ENCODE measurements around the gene IMPA2.

Gene IMPA2

GRCh38 chr18:12014521-12015415 lies 33.5 kb downstream of the IMPA2 start:
- no peaks in the 10 kb centered on the region for H3K4me1 ChIP-seq (ENCODE audit: control insufficient read depth, insufficient read depth, low read length)
- H3K9me3 ChIP-seq (ENCODE audit: control insufficient read depth, insufficient read depth, low read depth, low read length) = no peaks in the 10 kb centered on the region
- TF ChIP-seq ZIC2 (tag by site-specific recombination; IDR thresholded peaks at IDR 0.05) = no peak
- TF ChIP-seq ZNF112 (tag by site-specific recombination; IDR thresholded peaks at IDR 0.05) = no peak
- TF ChIP-seq ZNF610 (tag by site-specific recombination; IDR thresholded peaks at IDR 0.05; ENCODE audit: borderline replicate concordance) = no peak
- no peak for TF ChIP-seq ZNF660 (tag by site-specific recombination; IDR thresholded peaks at IDR 0.05)
- TF ChIP-seq ZNF558 (tag by site-specific recombination; IDR thresholded peaks at IDR 0.05) = no peak
- TF ChIP-seq PRDM10 (tag by site-specific recombination; IDR thresholded peaks at IDR 0.05) = no peak
- no peak overlapping the region for H3K27ac ChIP-seq (ENCODE audit: extremely low read depth, low read depth, low read length)
- peaks cover 4 to 5% of the 10 kb centered on the region in 2 experiments; a peak in 2 of 3 replicates for H3K36me3 ChIP-seq (ENCODE audit: control insufficient read depth in 2 of 2, insufficient read depth in 1 of 2, low read length in 2 of 2)
- POLR2A ChIA-PET = no interaction called here
- no peak overlapping the region for H3K4me3 ChIP-seq (ENCODE audit: low read depth, low read length)
- CTCF ChIA-PET = interaction anchor here (0.6 to 2.0 kb wide), 5 partner anchors 24 to 166 kb away, joined by 3 to 6 read pairs (median 5); no protein-coding TSS in a partner anchor

GRCh38 chr18:12015416-12016062 lies 34.2 kb downstream of the IMPA2 start:
- ChIA-PET POLR2A (no interaction called here), CTCF (interaction anchor here (0.7 to 2.0 kb wide), 5 partner anchors 20 to 283 kb away, joined by 3 to 6 read pairs (median 3); no protein-coding TSS in a partner anchor)
- H3K36me3 ChIP-seq (ENCODE audit: control insufficient read depth in 2 of 2, insufficient read depth in 1 of 2, low read length in 2 of 2) = peaks cover 4 to 5% of the 10 kb centered on the region in 2 experiments; a peak in 2 of 3 replicates
- H3K9me3 ChIP-seq (ENCODE audit: control insufficient read depth, insufficient read depth, low read depth, low read length) = no peaks in the 10 kb centered on the region
- H3K4me1 ChIP-seq (ENCODE audit: control insufficient read depth, insufficient read depth, low read length) = no peaks in the 10 kb centered on the region
- H3K27ac ChIP-seq (ENCODE audit: extremely low read depth, low read depth, low read length) = no peak overlapping the region
- no peak for TF ChIP-seq ZNF354C (tag by site-specific recombination; IDR thresholded peaks at IDR 0.05; ENCODE audit: borderline replicate concordance, low read depth)
- no peak for TF ChIP-seq SP3 (tag by site-specific recombination; IDR thresholded peaks at IDR 0.05)
- TF ChIP-seq ZNF140 (tag by site-specific recombination; IDR thresholded peaks at IDR 0.05) = no peak
- TF ChIP-seq ZNF146 (tag by site-specific recombination; IDR thresholded peaks at IDR 0.05) = no peak
- TF ChIP-seq ZBTB49 (tag by site-specific recombination; IDR thresholded peaks at IDR 0.05; ENCODE audit: low read depth) = no peak
- no peak overlapping the region for H3K4me3 ChIP-seq (ENCODE audit: low read depth, low read length)

DNA sequence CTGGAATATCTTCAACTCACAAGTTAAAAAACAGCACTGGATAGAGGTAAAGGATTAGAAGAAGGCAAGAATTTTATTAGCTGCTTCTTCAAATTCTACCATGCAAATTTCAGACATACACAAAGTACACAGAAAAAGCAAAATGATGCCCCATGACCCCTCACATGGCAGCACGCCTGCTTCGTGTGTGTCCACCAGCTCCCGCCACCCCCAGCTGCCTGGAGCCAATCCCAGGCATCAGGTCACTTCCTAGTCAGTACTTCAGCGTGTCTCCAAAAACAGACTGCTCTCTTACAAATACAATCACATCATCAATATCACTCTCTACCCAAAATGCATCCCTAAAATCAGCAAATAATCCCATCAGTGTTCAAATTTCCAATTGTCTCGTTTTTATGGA lies 35.8 kb downstream of the IMPA2 start:
- POLR2A ChIA-PET = no interaction called here
- Histone ChIP-seq H3K9me3 (ENCODE audit: control insufficient read depth, insufficient read depth, low read depth, low read length) (no peaks in the 10 kb centered on the region), H3K4me1 (ENCODE audit: control insufficient read depth, insufficient read depth, low read length) (no peaks in the 10 kb centered on the region), H3K36me3 (ENCODE audit: control insufficient read depth in 2 of 2, insufficient read depth in 1 of 2, low read length in 2 of 2) (peaks cover 0 to 5% of the 10 kb centered on the region in 2 experiments; a peak in 1 of 3 replicates), H3K27ac (ENCODE audit: extremely low read depth, low read depth, low read length) (no peak overlapping the region), H3K4me3 (ENCODE audit: low read depth, low read length) (no peak overlapping the region)
- CTCF ChIA-PET = interaction anchor here (2.0 kb wide), 1 partner anchor 79 kb away, joined by 6 read pairs; no protein-coding TSS in a partner anchor
- no peak for TF ChIP-seq ATF2 (tag by site-specific recombination; IDR thresholded peaks at IDR 0.05; ENCODE audit: low read depth)
- no peak for TF ChIP-seq ZNF202 (tag by site-specific recombination; IDR thresholded peaks at IDR 0.05; ENCODE audit: borderline replicate concordance)
- TF ChIP-seq ZNF530 (tag by site-specific recombination; IDR thresholded peaks at IDR 0.05; ENCODE audit: low read depth) = no peak
- TF ChIP-seq ZNF785 (tag by site-specific recombination; IDR thresholded peaks at IDR 0.05) = no peak
- TF ChIP-seq, protein P1, sequence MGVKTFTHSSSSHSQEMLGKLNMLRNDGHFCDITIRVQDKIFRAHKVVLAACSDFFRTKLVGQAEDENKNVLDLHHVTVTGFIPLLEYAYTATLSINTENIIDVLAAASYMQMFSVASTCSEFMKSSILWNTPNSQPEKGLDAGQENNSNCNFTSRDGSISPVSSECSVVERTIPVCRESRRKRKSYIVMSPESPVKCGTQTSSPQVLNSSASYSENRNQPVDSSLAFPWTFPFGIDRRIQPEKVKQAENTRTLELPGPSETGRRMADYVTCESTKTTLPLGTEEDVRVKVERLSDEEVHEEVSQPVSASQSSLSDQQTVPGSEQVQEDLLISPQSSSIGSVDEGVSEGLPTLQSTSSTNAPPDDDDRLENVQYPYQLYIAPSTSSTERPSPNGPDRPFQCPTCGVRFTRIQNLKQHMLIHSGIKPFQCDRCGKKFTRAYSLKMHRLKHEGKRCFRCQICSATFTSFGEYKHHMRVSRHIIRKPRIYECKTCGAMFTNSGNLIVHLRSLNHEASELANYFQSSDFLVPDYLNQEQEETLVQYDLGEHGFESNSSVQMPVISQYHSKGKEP (tag by site-specific recombination; IDR thresholded peaks at IDR 0.05) = no peak
- TF ChIP-seq ZNF558 (tag by site-specific recombination; IDR thresholded peaks at IDR 0.05) = no peak
- no peak for TF ChIP-seq ZNF48 (tag by site-specific recombination; IDR thresholded peaks at IDR 0.05)

All from HEK293 (cell line).